HPDE6-E6E7 (cell line): ENCODE data around the gene BNIP5.

Source experiments
- DNase-seq: peaks from one replicate; pipeline ENCODE4 v3.0.0; 2011; ENCODE audit warnings: missing footprints; ENCODE audit errors: extremely low spot score

The BNIP5 gene, protein sequence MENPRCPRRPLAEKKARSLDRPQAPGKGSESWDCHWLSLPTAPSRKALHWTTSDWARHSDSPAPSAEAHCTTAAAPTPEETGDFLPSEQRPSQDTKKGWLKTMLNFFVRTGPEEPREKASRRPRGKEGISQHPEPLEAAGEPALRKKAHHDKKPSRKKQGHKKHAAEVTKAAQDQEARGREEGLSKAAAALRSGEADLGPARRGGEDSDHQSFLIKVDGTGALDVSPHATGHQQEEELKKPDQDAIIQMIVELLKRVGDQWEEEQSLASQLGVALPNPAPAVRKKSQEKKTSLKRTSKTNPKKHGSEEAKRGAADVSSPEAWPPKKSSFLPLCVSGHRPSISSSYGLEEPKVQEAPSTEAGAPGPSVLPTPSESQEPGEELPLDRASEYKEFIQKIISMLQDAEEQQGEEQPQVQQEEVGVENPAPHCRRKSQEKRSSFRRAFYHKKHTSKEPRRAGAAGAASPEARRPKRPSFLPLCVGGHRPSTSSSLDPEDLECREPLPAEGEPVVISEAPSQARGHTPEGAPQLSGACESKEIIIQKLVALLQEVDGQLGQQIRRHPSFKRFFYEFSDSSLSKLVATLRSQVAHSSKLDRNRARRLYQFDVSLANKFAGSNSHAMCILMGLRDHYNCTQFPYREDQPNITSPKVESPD

DNA sequence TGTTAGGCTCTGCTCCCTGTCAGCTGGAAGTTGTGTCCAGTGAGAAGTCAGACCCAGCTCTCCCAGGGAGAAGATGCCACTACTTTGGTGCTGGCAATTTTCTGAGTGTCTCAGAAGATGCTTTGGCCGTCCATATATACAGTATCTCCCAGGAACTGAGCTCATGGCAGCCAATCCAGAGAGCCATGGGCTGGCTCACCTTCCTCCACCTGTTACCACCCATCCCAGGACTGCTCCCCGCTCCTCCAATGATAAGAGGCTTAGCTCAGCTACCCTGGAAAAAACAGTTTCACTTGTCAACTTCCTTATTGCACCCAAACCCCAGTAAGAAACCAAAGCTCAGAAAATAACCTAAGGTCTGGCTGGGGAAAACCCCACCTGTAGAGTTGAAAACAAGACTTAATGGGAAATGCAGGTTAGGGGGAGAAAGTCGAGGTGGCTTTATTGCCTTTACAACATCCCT, at the start of gene BNIP5:
TSS of gene BNIP5 (minus strand) at position 110 of the 463 bp plus-strand sequence. CDS start 6,198 bp downstream, outside the sequence.
- no peak for DNase-seq

DNA sequence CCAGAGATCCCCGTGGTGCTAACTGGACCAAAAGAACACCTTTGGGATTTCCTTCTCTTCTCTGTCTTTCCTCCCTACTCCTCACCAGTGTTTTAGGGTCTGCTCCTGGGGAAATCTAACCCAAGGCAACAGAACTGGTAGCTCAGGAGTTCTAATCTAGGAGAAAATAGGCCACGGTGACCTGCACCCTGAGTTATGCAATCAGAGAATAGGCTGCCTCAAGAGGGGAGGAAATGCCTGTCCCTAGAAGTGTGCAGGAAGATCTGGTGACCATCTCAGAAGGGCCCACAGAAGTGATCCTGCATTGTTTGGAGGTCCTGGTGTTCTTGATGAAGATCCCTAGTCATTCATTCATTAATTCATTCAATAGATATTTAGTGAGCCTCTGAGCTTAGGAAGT, 47.4 kb upstream of the BNIP5 start:
- no peak for DNase-seq

DNA sequence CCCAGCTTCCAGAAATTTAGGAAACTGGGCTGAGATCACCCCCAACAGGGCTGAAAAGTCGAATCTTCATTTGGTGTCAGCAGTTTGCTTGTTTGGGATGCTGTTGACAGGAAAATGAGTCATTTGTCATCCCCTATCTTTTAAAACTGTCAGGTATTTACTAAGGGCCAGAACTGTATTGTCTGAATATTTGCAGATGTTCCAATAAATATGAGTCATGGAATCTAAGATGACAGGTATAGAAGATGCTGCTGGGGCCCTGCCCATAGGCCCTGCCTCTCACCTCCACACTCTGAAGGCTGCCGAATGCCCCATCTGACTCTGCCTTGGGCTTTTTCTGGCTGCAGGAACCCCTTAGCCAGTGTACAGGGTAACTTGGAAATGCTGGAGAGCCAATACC, 46.9 kb upstream of the BNIP5 start:
- DNase-seq = no peak

DNA sequence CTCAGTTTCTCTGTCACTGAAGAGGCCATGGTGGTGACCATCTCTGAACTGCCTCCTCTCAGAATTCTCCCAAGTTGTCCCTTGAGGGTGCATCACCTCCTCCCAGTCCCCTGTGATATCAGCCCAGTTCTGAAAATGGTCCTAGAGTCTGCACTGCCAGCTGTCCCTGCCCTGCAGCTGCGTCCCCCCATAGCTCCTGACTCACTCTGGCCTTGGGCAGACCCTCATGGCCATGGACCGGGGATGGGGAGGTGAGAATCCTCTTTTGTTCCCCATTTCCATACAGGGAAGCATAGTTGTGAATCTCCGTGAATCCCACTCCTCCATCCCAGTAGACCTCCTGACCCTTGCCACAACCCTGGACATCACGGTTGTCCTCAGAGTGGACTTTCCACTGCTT, 46.3 kb upstream of the BNIP5 start:
- no peak for DNase-seq

DNA sequence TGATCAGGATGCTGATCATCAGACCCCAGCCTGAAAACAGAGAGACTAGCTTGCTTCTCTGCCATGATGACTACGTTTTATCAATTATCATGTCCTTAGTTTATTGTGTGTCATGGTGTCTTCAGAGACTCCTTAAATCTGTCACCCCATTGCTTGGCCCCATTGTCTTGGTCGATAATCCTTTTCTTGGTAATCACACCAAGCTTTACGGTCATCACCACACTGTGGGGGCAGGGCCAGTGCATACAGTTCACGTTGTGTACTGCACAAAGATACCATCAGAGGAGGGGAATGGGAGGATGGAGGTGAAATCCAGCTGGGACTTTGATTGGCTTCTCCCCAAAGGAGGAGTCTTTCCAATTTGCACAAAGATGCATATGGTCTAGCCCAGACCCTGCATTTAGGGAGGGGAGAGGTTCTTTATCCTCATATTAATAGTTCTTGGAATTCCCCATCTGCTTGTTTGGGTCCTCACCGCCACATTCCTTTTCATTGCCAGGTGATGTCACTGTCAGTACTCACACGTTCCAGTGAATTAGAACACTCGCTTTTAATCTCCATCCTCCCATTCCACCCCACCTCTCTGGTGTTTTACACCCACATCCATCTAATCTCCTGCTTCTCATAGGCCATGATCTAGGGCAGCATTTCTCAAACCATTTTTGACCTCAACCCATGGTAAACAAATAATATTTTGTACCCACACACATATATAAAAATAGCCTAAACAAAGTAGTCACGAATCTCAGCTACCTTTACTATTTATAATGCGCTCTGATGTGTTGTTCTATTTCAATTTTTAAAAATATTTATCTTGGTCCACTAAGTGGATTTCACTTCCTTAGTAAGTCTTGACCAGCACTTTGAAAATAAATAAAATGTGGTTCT, 45.1 kb upstream of the BNIP5 start:
- DNase-seq = no peak

DNA sequence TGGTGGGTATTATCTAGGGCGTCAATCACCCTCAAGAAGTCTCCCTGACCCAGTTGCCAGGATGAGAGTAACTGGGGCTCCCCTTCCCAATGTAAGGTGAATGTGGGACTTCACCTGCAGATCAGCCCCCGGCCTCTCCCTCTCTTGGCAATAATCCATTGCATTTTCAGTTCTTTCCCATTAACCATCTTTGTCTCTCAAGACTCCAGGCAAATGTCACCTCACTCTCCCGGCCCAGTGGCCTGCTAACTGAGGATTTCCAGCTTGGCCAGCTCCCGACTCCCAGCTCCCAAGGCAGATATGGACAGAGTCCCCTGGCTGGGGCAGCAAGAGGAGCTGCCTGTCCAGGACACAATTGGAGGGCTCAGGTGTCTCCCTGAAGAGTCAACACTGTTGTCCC, 43.5 kb upstream of the BNIP5 start:
- no peak for DNase-seq

DNA sequence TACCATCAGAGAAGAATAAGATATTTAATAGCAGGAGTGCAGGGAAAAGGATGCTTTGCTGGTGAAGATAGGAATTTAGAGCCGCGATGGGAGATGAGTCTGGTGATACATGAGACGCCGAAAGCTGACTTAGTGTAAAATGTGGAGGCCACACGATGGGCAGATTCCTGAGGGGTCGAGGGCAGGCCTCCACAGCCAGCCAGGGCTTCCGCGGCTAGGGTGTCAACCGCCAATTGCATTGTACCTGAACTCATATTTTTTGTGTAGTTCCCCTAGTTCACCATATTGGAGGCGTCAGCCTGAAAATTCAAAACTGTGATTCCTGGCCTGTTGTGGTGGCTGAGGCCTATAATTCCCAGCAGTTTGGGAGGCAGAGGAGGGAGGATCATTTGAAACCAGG, 42.2 kb upstream of the BNIP5 start:
- DNase-seq = no peak

DNA sequence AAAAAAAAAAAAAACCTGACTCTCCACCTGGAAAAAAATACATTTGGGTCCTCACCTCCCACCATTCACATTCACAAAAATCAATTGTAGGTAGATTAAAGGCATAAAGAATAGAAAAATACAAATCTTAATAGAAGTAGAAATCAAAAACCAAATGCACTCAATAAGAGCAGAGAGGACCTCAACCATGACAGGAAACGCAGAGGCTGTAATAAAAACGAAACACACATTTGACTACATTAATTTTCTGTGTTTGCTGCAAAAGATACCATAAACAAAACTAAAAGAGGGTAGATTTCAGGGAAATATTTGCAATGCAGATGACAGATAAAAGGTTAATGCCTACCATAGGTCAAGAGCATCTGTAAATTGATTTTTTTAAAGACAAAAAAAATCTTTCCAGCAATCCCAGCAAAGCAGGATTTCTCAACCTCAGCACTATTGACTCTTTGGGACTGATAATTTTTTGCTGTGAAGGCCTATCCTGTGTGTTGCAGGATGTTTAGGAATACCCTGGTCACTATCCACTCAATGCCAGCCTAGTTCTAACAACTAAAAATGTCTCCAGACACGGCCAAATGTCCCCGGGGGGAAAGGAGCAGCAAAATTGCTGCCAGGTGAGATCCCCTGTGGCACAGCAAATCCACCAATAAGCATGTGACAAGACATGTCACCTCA, 41.7 kb upstream of the BNIP5 start:
- no peak for DNase-seq

DNA sequence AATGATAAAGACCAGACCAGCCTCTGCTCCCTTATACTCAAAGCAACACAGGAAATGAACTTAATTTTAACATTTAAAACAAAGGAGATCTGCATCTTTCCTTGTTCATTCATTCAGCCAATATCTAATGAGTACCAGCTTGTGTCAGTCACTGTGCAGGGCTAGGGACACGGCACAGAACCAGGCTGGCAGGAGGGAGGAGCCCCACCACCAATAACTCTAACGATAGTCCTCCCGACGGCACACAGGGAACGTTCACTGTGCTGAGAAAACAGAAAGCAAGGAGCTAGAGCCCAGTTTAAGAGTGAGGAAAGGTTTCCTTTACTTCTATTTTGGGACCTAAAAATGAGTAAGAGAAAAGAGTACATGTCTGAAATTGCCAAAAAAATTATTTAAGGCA, 40.9 kb upstream of the BNIP5 start:
- no peak for DNase-seq

DNA sequence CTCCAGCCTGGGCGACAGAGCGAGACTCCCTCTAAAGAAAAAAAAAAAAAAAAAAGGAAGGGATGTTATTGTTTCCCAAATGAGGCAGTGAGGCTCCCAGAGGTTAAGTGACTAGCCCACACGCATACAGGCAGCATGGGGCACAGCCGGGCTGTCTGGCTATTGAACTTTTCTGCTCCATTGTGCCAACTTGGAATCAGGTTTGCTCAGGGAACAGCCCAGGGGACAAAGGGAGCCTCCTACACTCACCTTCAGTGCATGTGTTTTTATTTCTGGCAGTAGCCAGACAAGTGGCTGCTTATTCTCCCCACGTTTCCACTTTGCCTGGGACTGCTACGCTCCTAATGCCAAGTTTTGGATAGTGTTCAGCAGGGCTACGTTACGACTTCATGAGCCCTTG, 40.1 kb upstream of the BNIP5 start:
- DNase-seq = no peak

DNA sequence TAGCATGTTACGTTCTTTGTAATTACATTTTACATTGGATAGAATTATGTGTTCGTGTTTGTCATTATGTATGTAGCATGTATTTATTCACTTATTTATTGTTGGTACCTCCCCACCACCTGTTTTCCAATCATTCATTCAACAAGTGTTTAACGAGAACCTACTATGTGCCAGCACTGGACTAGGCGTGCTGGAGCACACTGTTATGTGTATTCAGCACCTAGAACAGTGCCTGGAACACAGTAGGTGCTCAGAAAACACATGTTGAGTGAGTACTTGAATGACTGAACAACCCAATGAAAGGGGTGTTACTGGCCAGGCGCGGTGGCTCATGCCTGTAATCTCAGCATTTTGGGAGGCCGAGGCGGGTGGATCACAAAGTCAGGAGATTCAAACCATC, 39.5 kb upstream of the BNIP5 start:
- no peak for DNase-seq

DNA sequence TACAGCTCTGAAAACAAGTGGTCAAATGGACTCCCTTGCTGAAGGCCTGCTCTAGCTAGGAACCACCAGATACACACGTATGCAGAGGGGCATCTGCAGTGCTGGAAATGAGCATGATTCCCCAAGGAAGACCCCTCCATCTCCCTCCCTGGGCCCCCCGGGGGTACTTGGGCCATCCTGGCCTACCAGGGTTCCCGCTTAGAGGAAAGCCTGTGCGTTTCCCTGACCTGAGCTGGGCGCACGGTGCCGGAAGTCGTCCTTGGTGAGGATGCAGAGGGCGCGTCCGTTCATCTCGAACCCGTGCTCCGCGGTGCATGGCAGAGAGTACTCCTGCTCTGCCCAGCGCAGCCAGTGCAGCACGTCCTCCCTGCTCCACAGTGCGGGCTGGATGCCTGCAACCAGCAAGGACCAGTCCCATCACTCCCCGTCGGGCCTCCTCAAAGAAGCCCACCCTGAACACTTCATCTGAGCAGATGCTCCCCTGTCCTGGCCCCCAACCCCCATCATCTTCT, 39.0 kb upstream of the BNIP5 start:
- DNase-seq = no peak

DNA sequence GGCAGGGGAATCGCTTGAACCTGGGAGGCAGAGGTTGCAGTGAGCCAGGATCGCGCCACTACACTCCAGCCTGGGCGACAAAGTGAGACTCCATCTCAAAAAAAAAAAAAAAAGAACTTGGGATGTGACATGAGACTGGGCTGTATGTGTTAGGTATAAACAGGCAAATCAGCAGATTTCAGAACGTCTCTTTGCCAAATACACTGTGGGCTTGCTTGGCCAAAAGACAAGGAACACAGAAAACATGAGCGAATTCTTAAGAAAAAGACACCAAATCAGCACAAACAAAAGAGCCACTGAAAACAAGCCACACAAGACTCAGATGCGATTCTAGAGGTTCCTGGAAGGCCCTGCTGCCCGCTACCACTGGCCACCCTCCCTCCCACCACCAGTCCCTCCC, 38.3 kb upstream of the BNIP5 start:
- no peak for DNase-seq

DNA sequence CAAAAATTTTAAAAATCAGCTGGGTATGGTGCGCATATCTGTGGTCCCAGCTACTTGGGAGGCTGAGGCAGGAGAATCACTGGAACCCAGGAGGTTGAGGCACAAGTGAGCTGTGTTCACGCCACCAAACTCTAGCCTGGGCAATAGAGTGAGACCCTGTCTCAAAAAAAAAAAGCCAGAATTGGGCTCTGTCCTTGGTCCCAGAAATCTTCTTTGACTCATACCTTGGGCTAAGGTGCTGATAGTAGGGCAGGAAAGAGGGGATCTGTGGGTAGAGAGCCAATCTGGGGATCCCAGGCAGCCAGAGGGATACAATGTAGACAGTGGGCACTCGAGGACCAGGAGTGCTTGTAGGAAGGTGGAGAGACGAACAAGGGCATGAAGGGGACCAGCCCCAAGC, 37.5 kb upstream of the BNIP5 start:
- no peak for DNase-seq

DNA sequence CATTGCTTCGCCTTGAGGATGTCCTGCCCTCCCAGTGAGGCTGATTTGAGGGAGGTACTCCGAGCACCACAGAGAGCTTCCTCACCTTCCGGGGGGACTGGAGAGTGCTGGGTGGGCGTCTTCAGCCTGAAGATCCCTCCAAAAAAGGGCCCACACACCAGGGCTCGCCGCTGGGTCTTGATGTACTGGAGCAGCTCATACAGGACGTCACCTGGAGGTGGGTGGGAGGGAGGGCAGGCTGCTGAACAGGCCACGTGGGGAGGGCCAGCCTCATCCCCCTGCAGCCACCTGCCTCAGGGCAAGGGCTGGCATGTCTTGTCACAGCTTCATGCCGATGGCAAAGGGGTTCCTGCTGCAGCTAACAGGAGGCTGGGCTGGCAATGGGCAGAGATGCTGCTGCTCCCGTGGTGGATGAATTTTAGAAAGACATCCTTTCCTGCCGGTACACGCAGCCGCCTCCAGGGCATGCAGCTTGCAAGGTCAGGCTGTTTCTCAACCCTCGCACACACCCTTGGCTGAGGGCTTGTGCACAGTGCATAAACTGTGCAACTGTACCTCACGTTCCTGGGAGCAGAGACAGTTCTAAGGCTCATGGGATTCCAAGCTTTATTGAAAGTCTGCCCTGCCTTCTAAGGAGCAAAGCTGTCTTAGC, 36.8 kb upstream of the BNIP5 start:
- DNase-seq = peak; percentile 78

DNA sequence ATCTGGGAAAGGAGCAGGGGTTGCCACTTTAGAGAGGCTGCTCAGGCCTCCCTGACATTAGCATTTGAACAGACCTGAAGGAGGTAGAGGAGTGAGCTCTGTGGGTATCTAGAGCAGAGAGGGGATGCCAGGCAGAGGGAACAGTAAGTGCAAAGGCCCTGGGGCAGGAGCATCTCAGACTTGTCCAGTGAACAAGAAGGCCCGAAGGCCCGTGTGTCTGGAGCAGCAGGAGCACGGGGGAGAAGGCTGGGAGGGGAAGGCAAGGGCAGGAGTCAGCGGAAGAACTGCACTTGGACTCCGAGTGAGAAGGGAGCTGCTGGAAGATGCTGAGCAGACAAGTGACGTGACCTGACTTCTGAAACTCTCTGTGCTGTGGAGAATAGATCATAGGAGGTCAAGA, 35.4 kb upstream of the BNIP5 start:
- DNase-seq = no peak

DNA sequence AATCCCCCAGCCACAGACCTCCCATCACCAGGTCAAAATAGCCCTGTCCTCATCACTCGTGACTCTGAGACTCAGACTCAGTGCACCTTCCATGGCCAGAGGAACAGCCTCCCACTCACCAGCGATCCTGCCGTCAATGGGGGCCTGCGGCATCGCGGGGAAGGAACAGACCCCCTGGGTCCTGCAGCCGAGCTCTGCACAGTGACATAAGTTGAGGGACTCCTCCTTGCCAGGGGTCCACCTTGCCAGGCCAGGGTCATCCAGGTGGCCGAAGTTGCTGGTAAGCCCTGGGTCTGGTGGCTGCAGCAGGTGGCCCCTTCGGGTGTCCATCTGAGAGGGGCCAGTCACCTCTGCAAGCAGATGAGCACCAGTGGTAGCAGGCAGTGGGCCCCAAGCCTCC, 34.5 kb upstream of the BNIP5 start:
- no peak for DNase-seq

DNA sequence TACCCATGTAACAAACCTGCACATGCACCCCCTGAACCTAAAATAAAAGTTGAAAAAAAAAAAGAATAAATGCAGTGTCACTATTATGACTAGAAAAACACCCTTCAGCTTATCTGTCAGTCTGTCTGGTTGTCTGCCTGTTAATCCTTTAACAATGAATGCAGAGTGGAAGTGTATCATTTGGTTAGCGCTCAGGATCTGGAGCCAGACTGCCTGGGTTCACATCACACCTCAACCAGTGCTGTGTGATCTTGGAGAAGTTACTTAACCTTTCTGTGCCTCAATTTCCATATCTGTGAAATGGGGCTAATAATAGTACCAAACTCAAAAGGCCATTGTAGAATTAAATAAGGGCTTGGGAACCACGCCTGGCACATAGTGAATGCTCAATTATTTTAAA, 34.0 kb upstream of the BNIP5 start:
- DNase-seq = no peak

DNA sequence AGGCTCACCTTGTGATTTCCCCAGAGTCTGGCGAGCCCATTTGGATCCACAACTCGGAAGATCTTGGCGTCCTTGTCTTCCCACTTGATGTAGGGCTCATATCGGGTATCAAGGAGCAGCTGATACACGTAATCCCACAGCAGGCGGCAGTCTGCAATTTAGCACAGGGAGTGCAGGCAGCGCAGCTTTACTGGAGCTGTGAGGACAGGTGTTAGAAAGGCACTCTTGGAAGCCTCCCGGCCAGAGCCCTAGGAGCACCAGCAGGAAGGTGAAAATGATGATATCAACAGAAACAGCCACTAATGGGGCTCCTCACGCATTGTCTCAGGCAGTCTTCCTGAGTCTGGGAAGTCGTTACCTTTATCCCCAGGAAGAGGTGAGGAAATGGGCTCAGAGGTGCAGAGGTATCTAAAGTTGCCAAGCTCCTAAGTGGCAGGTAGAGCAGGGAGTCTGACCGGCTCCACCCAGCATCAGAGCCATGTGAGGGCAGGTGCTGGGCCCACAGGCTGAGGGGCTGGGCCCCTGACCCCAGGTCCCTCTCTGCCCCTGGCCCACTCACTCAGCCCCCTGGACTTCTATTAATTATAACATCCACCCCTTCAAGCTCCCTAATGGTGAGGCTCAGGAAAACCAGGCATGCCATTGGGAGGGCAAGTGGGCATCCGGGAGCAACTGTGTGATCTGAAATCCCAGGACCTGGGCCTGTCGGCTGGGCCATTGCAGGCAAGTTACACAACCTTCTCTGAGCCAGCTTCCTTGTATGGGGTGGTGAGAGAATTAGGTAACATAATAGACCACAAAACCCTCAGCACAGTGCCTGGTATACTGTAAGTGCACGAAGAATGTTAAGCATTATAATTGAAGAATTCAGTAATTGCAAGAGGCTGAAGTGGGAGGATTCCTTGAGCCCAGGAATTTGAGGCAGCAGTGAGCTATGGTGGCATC, 32.5 kb upstream of the BNIP5 start:
- DNase-seq = no peak

DNA sequence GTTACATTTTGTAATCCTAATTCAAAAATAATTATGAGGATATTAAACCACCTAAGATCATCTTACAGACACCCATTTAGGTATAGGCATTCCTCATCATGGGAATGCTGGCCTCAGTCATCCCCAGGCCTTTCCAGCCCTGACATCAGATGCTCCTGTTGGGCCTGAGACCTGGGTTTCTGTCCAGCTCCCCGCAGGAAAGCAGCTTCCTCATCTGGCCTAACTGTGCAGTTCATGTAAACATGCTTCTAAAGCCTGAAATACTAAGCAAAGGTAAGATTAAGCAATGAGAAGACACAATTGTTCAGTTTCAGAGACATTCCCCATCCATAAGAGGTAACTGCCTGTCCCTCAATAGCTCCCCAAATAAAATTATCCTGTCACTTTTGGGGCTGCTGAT, 31.7 kb upstream of the BNIP5 start:
- DNase-seq = no peak
